Psoas muscle (tissue), 8 donors: ENCODE results near the gene TCAP. TPM values are rescaled to one million over a fixed set of nuclear protein-coding genes. Genes with fewer than 3 reads are reported as not detected.
A peak's percentile ranks its signal among the peaks of the same experiment; 100 is the strongest.

ENCODE experiments used
- ATAC-seq, 4 donors: fragments of 200-7000 bp; cut with Tn5 transposase; one replicate each; pipeline ENCODE4 v1.9.1; 2020; ENCODE audit warnings: moderate library complexity in 3 of 4, mild to moderate bottlenecking in 2 of 4
- DNase-seq, 2 donors: peaks; one replicate each; pipeline ENCODE4 v3.0.0-alpha.2; 2020
- H3K27ac ChIP-seq: fragments of 200-600 bp; one replicate; pipeline ENCODE4 v1.8.0; 2022
- H3K27me3 ChIP-seq, 3 donors: fragments of 200-600 bp in 1 of 3; one replicate each; pipeline versions ENCODE4 v1.6.1 to v1.8.0; 2013 to 2022; ENCODE audit warnings: low read length in 2 of 3, mild to moderate bottlenecking in 2 of 3, moderate library complexity in 1 of 3; ENCODE audit not compliant: insufficient read depth in 3 of 3
- H3K36me3 ChIP-seq, 2 donors: fragments of 200-600 bp in 1 of 2; one replicate each; pipeline versions ENCODE4 v1.6.1 to v1.8.0; 2013 to 2022; ENCODE audit warnings: low read depth in 1 of 2, mild to moderate bottlenecking in 1 of 2, moderate library complexity in 1 of 2; ENCODE audit not compliant: insufficient read depth in 1 of 2
- H3K4me1 ChIP-seq: fragments of 200-600 bp; one replicate; pipeline ENCODE4 v1.8.0; 2022
- H3K4me3 ChIP-seq: fragments of 200-600 bp; one replicate; pipeline ENCODE4 v1.8.0; 2022; ENCODE audit warnings: mild to moderate bottlenecking
- H3K9me3 ChIP-seq: fragments of 200-600 bp; one replicate; pipeline ENCODE4 v1.8.0; 2022
- CTCF ChIP-seq: fragments of 200-600 bp; IDR thresholded peaks from one replicate; pipeline ENCODE4 v1.8.0; 2022; ENCODE audit warnings: antibody characterized with exemption
- WGBS, 3 donors: extraction: QIAGEN DNeasy Blood & Tissue Kit; methylation state at CpG; one replicate each; pipeline versions ENCODE4 v1.1.6 to v1.1.7; 2013; 5-methylcytosine and 5-hydroxymethylcytosine counted together
- intact Hi-C, 2 donors: fragments of 100-400 bp; cut with DNase I; formaldehyde crosslinking; loops; one replicate each; pipeline versions ENCODE4 v1.11.0 to v1.14.2; 2022
- long read RNA-seq, 2 donors: library from polyadenylated mRNA; unstranded; transcript quantifications; one replicate each; pipeline ENCODE4 v2.0.0, GENCODE V29; 2021
- polyA plus RNA-seq, 3 donors: library from polyadenylated mRNA; stranded (reverse); fragments of 200-250 nt; gene quantifications; one replicate each; pipeline ENCODE4 v1.2.3, GENCODE V29; 2013
- total RNA-seq, 4 donors: library from RNA; stranded (reverse); fragmentation: NEBNext Ultra II Directional in 2 of 4; extraction: Animal tissue kit (Norgen Biotek cat#: 25700) in 2 of 4; gene quantifications; one replicate each; pipeline versions ENCODE4 v1.2.1 to v1.2.4, GENCODE V29; 2021 to 2023
- donor health status: healthy with polysubstance abuse.
- donor health status: DM: no; HTN: no; CAD: no; lungs with moderate emphysema.
- donor health status: Bipolar disorder and iron deficiency.
- donor health status: healthy.
- donor health status: DM: yes; HTN: yes; CAD: no.
- donor health status: DM: no; HTN: no; CAD: no.
- donor health status: DM: no; HTN: no; CAD: no.
- donor health status: DM: yes; HTN: yes; CAD: no.

TCAP gene
- 1,000 to 10,000 TPM; 3,389 to 5,818 (median 3,842) TPM for total RNA-seq
- polyA plus RNA-seq, result 1,000 to 10,000 TPM; 2,116 to 7,047 (median 2,671) TPM
- long read RNA-seq, donor 1, transcript TCAP-201 (2 exons, 2,123 nt), result major isoform, 1,084 of 1,471 reads
- long read RNA-seq, donor 1, partial matches to known transcripts, result 368 of 1,471 reads
- long read RNA-seq, donor 1, other reads (novel, unspliced or antisense), result 19 of 1,471 reads
- long read RNA-seq, donor 2, transcript TCAP-201 (2 exons, 2,123 nt), result major isoform, 1,900 of 2,433 reads
- long read RNA-seq, donor 2, partial matches to known transcripts, result 0 of 2,433 reads
- long read RNA-seq, donor 2, other reads (novel, unspliced or antisense), result 533 of 2,433 reads

GRCh38 chr17:39664581-39665561 lies at the start of gene TCAP:
TCAP (plus strand) TSS chr17:39665349; CDS start chr17:39665360, 11 bp downstream.
- Histone ChIP-seq H3K27ac (peak within 1 kb of the TSS; percentile 96), H3K27me3 (no peaks in the 10 kb centered on the region), H3K4me3 (peak within 1 kb of the TSS; percentile 79), H3K9me3 (no peaks in the 10 kb centered on the region), H3K4me1 (peaks cover 60% of the 10 kb centered on the region), H3K36me3 (no peaks in the 10 kb centered on the region)
- peak; percentile 37 to 64 (median 59) for ATAC-seq
- DNase-seq, result peak in 1 of 2 donors; percentile 86
- intact Hi-C loops, result no loop called here
- no peak for TF ChIP-seq CTCF
- WGBS, 3 donors, result 13 to 36% (median 16%) methylated on average over 14 to 15 of the region's 15 CpGs

- TF ChIP-seq CTCF, result no peak
- 49 to 58% (median 56%) methylated on average over 6 of the region's 6 CpGs for whole genome bisulfite sequencing, 3 donors
- no peak for DNase-seq
- H3K36me3 ChIP-seq, result no peaks in the 10 kb centered on the region
- H3K27me3 ChIP-seq, result peaks cover 0 to 26% (median 10%) of the 10 kb centered on the region in 3 donors
- H3K4me1 ChIP-seq, result no peaks in the 10 kb centered on the region
- H3K4me3 ChIP-seq, result no peak overlapping the region
- no peak for ATAC-seq
- H3K27ac ChIP-seq, result no peak overlapping the region
- intact Hi-C loops, result no loop called here
- no peaks in the 10 kb centered on the region for H3K9me3 ChIP-seq
Observed at GRCh38 chr17:39615434-39615833, 49.7 kb upstream of the TCAP start.

GRCh38 chr17:39617100-39617445 lies 48.1 kb upstream of the TCAP start:
- 85 to 92% (median 90%) methylated on average over 3 of the region's 3 CpGs for WGBS, 3 donors
- Histone ChIP-seq H3K4me1 (no peaks in the 10 kb centered on the region), H3K27me3 (peaks cover 0 to 33% (median 8%) of the 10 kb centered on the region in 3 donors), H3K4me3 (peak overlapping the region; percentile 68), H3K9me3 (no peaks in the 10 kb centered on the region), H3K36me3 (no peaks in the 10 kb centered on the region), H3K27ac (no peak overlapping the region)
- no peak for TF ChIP-seq CTCF
- DNase-seq (no peak), ATAC-seq (no peak)
- intact Hi-C loops, result no loop called here

GRCh38 chr17:39617446-39618245 lies 47.5 kb upstream of the TCAP start:
- WGBS, 3 donors, result 2 to 5% (median 3%) methylated on average over 36 to 79 of the region's 79 CpGs
- peaks cover 0 to 32% (median 4%) of the 10 kb centered on the region in 3 donors for H3K27me3 ChIP-seq

More at GRCh38 chr17:39617446-39618245, 47.5 kb upstream of the TCAP start:
- intact Hi-C loops, result no loop called here
- no peak for TF ChIP-seq CTCF
- H3K27ac ChIP-seq, result no peak overlapping the region
- ATAC-seq (peak in 3 of 4 donors; percentile 34 to 46 (median 37)), DNase-seq (peak; percentile 62 to 75)
- no peaks in the 10 kb centered on the region for H3K4me1 ChIP-seq
- H3K9me3 ChIP-seq, result no peaks in the 10 kb centered on the region
- H3K36me3 ChIP-seq, result no peaks in the 10 kb centered on the region
- peak overlapping the region; percentile 68 for H3K4me3 ChIP-seq
